GM23338 (cell line): ENCODE measurements around the gene TEX29. TPM values are rescaled to one million over a fixed set of nuclear protein-coding genes. Genes with fewer than 3 reads are reported as not detected.

Experiments
- ATAC-seq: fragments of 200-7000 bp; cut with Tn5 transposase; 3 replicates; pipeline ENCODE4 v1.9.1; 2020
- DNase-seq: peaks from one replicate; pipeline ENCODE4 v3.0.0-alpha.2; 2015; ENCODE audit warnings: low spot score
- H2AFZ ChIP-seq: fragments of 200-600 bp; sonication (generic); 2 replicates; pipeline ENCODE4 v1.8.0; 2016; ENCODE audit warnings: antibody characterized with exemption, mild to moderate bottlenecking, moderate library complexity
- H3F3A ChIP-seq: fragments of 200-600 bp; sonication (generic); replicated peaks from 2 replicates; pipeline ENCODE4 v1.8.0; 2017; ENCODE audit warnings: antibody characterized with exemption, mixed run types, low read depth
- H3K27ac ChIP-seq: fragments of 200-600 bp; sonication (generic); 2 replicates; pipeline ENCODE4 v1.6.1; 2016; ENCODE audit warnings: low read depth
- H3K27me3 ChIP-seq: fragments of 200-600 bp; sonication (generic); 2 replicates; pipeline ENCODE4 v1.8.0; 2016; ENCODE audit warnings: mild to moderate bottlenecking, mixed run types, moderate library complexity; ENCODE audit not compliant: insufficient read depth
- H3K36me3 ChIP-seq: fragments of 200-600 bp; sonication (generic); 2 replicates; pipeline ENCODE4 v1.8.0; 2016; ENCODE audit warnings: mild to moderate bottlenecking; ENCODE audit not compliant: insufficient read depth
- H3K4me1 ChIP-seq: fragments of 200-600 bp; sonication (generic); 2 replicates; pipeline ENCODE4 v1.8.0; 2016; ENCODE audit warnings: mild to moderate bottlenecking, moderate library complexity; ENCODE audit not compliant: insufficient read depth
- H3K4me2 ChIP-seq: fragments of 200-600 bp; sonication (generic); 2 replicates; pipeline ENCODE4 v1.7.1; 2017; ENCODE audit warnings: mixed run types
- H3K4me3 ChIP-seq: fragments of 200-600 bp; sonication (generic); 2 replicates; pipeline ENCODE4 v1.6.1; 2016; ENCODE audit warnings: mixed run types
- H3K79me2 ChIP-seq: fragments of 200-600 bp; sonication (generic); replicated peaks from 2 replicates; pipeline ENCODE4 v1.8.0; 2017; ENCODE audit warnings: mild to moderate bottlenecking; ENCODE audit not compliant: insufficient read depth
- H3K9me2 ChIP-seq: fragments of 200-600 bp; sonication (generic); 2 replicates; pipeline ENCODE4 v1.8.0; 2017; ENCODE audit not compliant: insufficient read depth
- H4K20me1 ChIP-seq: fragments of 200-600 bp; sonication (generic); replicated peaks from 2 replicates; pipeline ENCODE4 v1.8.0; 2017; ENCODE audit warnings: mild to moderate bottlenecking; ENCODE audit not compliant: insufficient read depth
- H3K27ac Mint-ChIP-seq: 2 replicates; pipeline ENCODE4 v1.8.0; 2020; ENCODE audit warnings: inconsistent platforms, mild to moderate bottlenecking, moderate library complexity, mixed read lengths
- H3K27me3 Mint-ChIP-seq: 3 replicates; pipeline ENCODE4 v1.8.0; 2022; ENCODE audit warnings: low read depth, mild to moderate bottlenecking, moderate library complexity, mixed read lengths, inconsistent platforms; ENCODE audit not compliant: insufficient read depth, poor library complexity
- H3K36me3 Mint-ChIP-seq: 3 replicates; pipeline ENCODE4 v1.8.0; 2021; ENCODE audit warnings: low read depth, mild to moderate bottlenecking, inconsistent platforms, moderate library complexity, mixed read lengths
- H3K4me1 Mint-ChIP-seq: 3 replicates; pipeline ENCODE4 v1.8.0; 2020; ENCODE audit warnings: mild to moderate bottlenecking, inconsistent platforms, mixed read lengths
- H3K4me3 Mint-ChIP-seq: 3 replicates; pipeline ENCODE4 v1.8.0; 2021; ENCODE audit warnings: moderate library complexity, mild to moderate bottlenecking, inconsistent platforms, mixed read lengths
- H3K9me3 Mint-ChIP-seq: 3 replicates; pipeline ENCODE4 v1.8.0; 2020; ENCODE audit warnings: moderate library complexity, mild to moderate bottlenecking, inconsistent platforms, mixed read lengths
- CREB1 ChIP-seq: fragments of 250-450 bp; sonication (Bioruptor Pico); IDR thresholded peaks from 2 replicates; pipeline ENCODE4 v1.5.0; 2020; ENCODE audit warnings: low read depth, mild to moderate bottlenecking, moderate library complexity
- EZH2 ChIP-seq: fragments of 200-600 bp; sonication (generic); IDR thresholded peaks from one replicate; pipeline ENCODE4 v1.8.0; 2017; ENCODE audit warnings: antibody characterized with exemption, mild to moderate bottlenecking, low read depth; ENCODE audit not compliant: unreplicated experiment
- EZH2phosphoT487 ChIP-seq: fragments of 200-600 bp; sonication (generic); IDR thresholded peaks from one replicate; pipeline ENCODE4 v1.8.1; 2018; ENCODE audit warnings: antibody characterized with exemption; ENCODE audit not compliant: unreplicated experiment
- JUNB ChIP-seq: IDR thresholded peaks from one replicate; pipeline ENCODE4 v1.6.1; 2016; ENCODE audit warnings: antibody characterized with exemption; ENCODE audit not compliant: unreplicated experiment
- NANOG ChIP-seq: IDR thresholded peaks from 2 replicates; pipeline ENCODE4 v1.6.1; 2016; ENCODE audit warnings: antibody characterized with exemption, borderline replicate concordance
- POLR2AphosphoS5 ChIP-seq: IDR thresholded peaks from 2 replicates; pipeline ENCODE4 v1.6.1; 2016; ENCODE audit warnings: antibody characterized with exemption, low read depth
- STAT1 ChIP-seq: IDR thresholded peaks from one replicate; pipeline ENCODE4 v1.6.1; 2016; ENCODE audit warnings: antibody characterized with exemption; ENCODE audit not compliant: unreplicated experiment
- ZNF114 ChIP-seq: fragments of 250-450 bp; sonication (Bioruptor Pico); IDR thresholded peaks from 2 replicates; pipeline ENCODE4 v1.5.0; 2020; ENCODE audit warnings: mild to moderate bottlenecking, moderate library complexity
- ZNF331 ChIP-seq: fragments of 250-450 bp; sonication (Bioruptor Pico); IDR thresholded peaks from 2 replicates; pipeline ENCODE4 v1.5.0; 2020; ENCODE audit warnings: low read depth, mild to moderate bottlenecking, moderate library complexity
- polyA plus RNA-seq: library from polyadenylated mRNA; unstranded; fragments of >200 nt; fragmentation: Nextera tagmentation; extraction: Ambion mirVana; gene quantifications from 2 replicates; pipeline ENCODE4 v1.2.1, GENCODE V29; 2016
- total RNA-seq: library from RNA; depleted of rRNA; stranded (reverse); fragments of >200 nt; shearing (Covaris generic); gene quantifications from 2 replicates; pipeline ENCODE4 v1.2.3, GENCODE V29; 2014
- TF ChIP-seq, protein P1 (sequence below), 2 experiments: fragments of 200-600 bp in 1 of 2; sonication (generic) in 1 of 2; conservative IDR thresholded peaks; 2 replicates each; pipeline versions ENCODE4 v1.5.1 to v1.6.1; 2016 to 2017; ENCODE audit warnings: antibody characterized with exemption in 2 of 2, low read depth in 2 of 2, mild to moderate bottlenecking in 2 of 2, moderate library complexity in 1 of 2
- TF ChIP-seq, protein P2 (sequence below): fragments of 250-450 bp; sonication (Bioruptor Pico); IDR thresholded peaks from 2 replicates; pipeline ENCODE4 v1.5.0; 2020; ENCODE audit warnings: mild to moderate bottlenecking, moderate library complexity
- TF ChIP-seq, protein P3 (sequence below): IDR thresholded peaks from one replicate; pipeline ENCODE4 v1.6.1; 2018; ENCODE audit warnings: antibody characterized with exemption; ENCODE audit not compliant: unreplicated experiment
- TF ChIP-seq, protein P4 (sequence below): IDR thresholded peaks from 2 replicates; pipeline ENCODE4 v1.6.1; 2016; ENCODE audit warnings: antibody characterized with exemption

TEX29 gene
- total and polyA plus RNA-seq, 2 experiments from 2014 or later = 0.31 TPM; not detected in 1

DNA sequence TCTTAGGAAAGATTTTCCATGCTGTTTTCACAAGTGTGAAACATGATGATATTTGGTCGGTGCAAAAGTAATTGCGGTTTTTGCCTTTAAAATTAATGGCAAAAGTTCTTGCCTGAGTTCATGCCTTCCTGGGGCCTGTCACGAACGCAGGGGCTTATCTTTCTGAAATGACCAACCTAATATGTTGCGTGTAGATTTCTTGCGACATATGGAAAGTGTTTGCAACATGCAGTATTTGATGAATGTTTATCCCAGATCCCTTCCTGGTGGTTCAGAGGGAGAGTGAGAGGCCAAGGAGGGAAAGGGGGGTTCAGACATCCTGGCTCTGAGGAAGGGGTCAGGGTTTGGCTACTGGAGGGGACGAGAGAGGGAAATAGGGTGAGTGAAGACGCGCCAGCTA lies 72.0 kb downstream of the TEX29 start:
- no peak overlapping the region for H3K4me2 ChIP-seq
- H3K79me2 ChIP-seq = no peaks in the 10 kb centered on the region
- no peaks in the 10 kb centered on the region for H3K4me1 ChIP-seq
- H3K4me3 ChIP-seq = no peak overlapping the region
- H3K9me2 ChIP-seq = no peaks in the 10 kb centered on the region
- Mint-ChIP-seq H3K4me1 (no peaks in the 10 kb centered on the region), H3K9me3 (peaks cover 4% of the 10 kb centered on the region; the same call in 1 of the 3 replicates), H3K36me3 (no peaks in the 10 kb centered on the region), H3K4me3 (no peak overlapping the region), H3K27ac (no peak overlapping the region), H3K27me3 (peaks cover 2% of the 10 kb centered on the region)
- no peaks in the 10 kb centered on the region for H3K27me3 ChIP-seq
- no peaks in the 10 kb centered on the region for H3F3A ChIP-seq
- no peak overlapping the region for H2AFZ ChIP-seq
- ATAC-seq (no peak), DNase-seq (no peak)
- H3K36me3 ChIP-seq = no peaks in the 10 kb centered on the region
- H3K27ac ChIP-seq = no peak overlapping the region
- no peaks in the 10 kb centered on the region for H4K20me1 ChIP-seq
- TF ChIP-seq ZNF114 (CRISPR knock-in tag) (no peak), EZH2 (no peak), EZH2phosphoT487 (no peak), CREB1 (CRISPR knock-in tag) (no peak), NANOG (no peak), POLR2AphosphoS5 (no peak), JUNB (no peak), STAT1 (no peak), ZNF331 (CRISPR knock-in tag) (no peak)
- TF ChIP-seq, protein P1, sequence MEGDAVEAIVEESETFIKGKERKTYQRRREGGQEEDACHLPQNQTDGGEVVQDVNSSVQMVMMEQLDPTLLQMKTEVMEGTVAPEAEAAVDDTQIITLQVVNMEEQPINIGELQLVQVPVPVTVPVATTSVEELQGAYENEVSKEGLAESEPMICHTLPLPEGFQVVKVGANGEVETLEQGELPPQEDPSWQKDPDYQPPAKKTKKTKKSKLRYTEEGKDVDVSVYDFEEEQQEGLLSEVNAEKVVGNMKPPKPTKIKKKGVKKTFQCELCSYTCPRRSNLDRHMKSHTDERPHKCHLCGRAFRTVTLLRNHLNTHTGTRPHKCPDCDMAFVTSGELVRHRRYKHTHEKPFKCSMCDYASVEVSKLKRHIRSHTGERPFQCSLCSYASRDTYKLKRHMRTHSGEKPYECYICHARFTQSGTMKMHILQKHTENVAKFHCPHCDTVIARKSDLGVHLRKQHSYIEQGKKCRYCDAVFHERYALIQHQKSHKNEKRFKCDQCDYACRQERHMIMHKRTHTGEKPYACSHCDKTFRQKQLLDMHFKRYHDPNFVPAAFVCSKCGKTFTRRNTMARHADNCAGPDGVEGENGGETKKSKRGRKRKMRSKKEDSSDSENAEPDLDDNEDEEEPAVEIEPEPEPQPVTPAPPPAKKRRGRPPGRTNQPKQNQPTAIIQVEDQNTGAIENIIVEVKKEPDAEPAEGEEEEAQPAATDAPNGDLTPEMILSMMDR (conservative IDR thresholded peaks at IDR 0.05; ENCODE audit: low read depth in 2 of 2) = no peak
- TF ChIP-seq, protein P2, sequence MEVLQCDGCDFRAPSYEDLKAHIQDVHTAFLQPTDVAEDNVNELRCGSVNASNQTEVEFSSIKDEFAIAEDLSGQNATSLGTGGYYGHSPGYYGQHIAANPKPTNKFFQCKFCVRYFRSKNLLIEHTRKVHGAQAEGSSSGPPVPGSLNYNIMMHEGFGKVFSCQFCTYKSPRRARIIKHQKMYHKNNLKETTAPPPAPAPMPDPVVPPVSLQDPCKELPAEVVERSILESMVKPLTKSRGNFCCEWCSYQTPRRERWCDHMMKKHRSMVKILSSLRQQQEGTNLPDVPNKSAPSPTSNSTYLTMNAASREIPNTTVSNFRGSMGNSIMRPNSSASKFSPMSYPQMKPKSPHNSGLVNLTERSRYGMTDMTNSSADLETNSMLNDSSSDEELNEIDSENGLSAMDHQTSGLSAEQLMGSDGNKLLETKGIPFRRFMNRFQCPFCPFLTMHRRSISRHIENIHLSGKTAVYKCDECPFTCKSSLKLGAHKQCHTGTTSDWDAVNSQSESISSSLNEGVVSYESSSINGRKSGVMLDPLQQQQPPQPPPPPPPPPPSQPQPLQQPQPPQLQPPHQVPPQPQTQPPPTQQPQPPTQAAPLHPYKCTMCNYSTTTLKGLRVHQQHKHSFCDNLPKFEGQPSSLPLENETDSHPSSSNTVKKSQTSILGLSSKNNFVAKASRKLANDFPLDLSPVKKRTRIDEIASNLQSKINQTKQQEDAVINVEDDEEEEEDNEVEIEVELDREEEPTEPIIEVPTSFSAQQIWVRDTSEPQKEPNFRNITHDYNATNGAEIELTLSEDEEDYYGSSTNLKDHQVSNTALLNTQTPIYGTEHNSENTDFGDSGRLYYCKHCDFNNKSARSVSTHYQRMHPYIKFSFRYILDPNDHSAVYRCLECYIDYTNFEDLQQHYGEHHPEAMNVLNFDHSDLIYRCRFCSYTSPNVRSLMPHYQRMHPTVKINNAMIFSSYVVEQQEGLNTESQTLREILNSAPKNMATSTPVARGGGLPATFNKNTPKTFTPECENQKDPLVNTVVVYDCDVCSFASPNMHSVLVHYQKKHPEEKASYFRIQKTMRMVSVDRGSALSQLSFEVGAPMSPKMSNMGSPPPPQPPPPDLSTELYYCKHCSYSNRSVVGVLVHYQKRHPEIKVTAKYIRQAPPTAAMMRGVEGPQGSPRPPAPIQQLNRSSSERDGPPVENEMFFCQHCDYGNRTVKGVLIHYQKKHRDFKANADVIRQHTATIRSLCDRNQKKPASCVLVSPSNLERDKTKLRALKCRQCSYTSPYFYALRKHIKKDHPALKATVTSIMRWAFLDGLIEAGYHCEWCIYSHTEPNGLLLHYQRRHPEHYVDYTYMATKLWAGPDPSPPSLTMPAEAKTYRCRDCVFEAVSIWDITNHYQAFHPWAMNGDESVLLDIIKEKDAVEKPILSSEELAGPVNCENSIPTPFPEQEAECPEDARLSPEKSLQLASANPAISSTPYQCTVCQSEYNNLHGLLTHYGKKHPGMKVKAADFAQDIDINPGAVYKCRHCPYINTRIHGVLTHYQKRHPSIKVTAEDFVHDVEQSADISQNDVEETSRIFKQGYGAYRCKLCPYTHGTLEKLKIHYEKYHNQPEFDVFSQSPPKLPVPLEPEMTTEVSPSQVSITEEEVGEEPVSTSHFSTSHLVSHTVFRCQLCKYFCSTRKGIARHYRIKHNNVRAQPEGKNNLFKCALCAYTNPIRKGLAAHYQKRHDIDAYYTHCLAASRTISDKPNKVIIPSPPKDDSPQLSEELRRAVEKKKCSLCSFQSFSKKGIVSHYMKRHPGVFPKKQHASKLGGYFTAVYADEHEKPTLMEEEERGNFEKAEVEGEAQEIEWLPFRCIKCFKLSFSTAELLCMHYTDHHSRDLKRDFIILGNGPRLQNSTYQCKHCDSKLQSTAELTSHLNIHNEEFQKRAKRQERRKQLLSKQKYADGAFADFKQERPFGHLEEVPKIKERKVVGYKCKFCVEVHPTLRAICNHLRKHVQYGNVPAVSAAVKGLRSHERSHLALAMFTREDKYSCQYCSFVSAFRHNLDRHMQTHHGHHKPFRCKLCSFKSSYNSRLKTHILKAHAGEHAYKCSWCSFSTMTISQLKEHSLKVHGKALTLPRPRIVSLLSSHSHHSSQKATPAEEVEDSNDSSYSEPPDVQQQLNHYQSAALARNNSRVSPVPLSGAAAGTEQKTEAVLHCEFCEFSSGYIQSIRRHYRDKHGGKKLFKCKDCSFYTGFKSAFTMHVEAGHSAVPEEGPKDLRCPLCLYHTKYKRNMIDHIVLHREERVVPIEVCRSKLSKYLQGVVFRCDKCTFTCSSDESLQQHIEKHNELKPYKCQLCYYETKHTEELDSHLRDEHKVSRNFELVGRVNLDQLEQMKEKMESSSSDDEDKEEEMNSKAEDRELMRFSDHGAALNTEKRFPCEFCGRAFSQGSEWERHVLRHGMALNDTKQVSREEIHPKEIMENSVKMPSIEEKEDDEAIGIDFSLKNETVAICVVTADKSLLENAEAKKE (CRISPR knock-in tag) = no peak
- TF ChIP-seq, protein P3, sequence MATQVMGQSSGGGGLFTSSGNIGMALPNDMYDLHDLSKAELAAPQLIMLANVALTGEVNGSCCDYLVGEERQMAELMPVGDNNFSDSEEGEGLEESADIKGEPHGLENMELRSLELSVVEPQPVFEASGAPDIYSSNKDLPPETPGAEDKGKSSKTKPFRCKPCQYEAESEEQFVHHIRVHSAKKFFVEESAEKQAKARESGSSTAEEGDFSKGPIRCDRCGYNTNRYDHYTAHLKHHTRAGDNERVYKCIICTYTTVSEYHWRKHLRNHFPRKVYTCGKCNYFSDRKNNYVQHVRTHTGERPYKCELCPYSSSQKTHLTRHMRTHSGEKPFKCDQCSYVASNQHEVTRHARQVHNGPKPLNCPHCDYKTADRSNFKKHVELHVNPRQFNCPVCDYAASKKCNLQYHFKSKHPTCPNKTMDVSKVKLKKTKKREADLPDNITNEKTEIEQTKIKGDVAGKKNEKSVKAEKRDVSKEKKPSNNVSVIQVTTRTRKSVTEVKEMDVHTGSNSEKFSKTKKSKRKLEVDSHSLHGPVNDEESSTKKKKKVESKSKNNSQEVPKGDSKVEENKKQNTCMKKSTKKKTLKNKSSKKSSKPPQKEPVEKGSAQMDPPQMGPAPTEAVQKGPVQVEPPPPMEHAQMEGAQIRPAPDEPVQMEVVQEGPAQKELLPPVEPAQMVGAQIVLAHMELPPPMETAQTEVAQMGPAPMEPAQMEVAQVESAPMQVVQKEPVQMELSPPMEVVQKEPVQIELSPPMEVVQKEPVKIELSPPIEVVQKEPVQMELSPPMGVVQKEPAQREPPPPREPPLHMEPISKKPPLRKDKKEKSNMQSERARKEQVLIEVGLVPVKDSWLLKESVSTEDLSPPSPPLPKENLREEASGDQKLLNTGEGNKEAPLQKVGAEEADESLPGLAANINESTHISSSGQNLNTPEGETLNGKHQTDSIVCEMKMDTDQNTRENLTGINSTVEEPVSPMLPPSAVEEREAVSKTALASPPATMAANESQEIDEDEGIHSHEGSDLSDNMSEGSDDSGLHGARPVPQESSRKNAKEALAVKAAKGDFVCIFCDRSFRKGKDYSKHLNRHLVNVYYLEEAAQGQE = no peak
- TF ChIP-seq, protein P4, sequence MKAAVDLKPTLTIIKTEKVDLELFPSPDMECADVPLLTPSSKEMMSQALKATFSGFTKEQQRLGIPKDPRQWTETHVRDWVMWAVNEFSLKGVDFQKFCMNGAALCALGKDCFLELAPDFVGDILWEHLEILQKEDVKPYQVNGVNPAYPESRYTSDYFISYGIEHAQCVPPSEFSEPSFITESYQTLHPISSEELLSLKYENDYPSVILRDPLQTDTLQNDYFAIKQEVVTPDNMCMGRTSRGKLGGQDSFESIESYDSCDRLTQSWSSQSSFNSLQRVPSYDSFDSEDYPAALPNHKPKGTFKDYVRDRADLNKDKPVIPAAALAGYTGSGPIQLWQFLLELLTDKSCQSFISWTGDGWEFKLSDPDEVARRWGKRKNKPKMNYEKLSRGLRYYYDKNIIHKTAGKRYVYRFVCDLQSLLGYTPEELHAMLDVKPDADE = no peak
